Measurements from ENCODE around the gene EPN1. TPM values are rescaled to one million over a fixed set of nuclear protein-coding genes. Genes with fewer than 3 reads are reported as not detected.

The EPN1 gene
- total and polyA plus RNA-seq, 9 of the 15 experiments (the other 6 are each of a cell fraction or from before 2014, with no cell fraction given) = 0.08 to 138 (median 12.7) TPM

- TF ChIP-seq ZNF764 (CRISPR knock-in tag; IDR thresholded peaks at IDR 0.05; ENCODE audit: low read depth) (no peak), E2F3 (CRISPR knock-in tag; IDR thresholded peaks at IDR 0.05) (no peak), RBBP5 (IDR thresholded peaks at IDR 0.05; ENCODE audit: borderline replicate concordance, insufficient read depth, low read length, poor library complexity, severe bottlenecking) (peak; percentile 78), ATF6 (CRISPR knock-in tag; IDR thresholded peaks at IDR 0.05) (no peak), CTCF (IDR thresholded peaks at IDR 0.05 in 2 of 3, conservative IDR thresholded peaks at IDR 0.05 in 1 of 3; ENCODE audit: insufficient read depth in 2 of 3, low read depth in 1 of 3, low read length in 3 of 3) (peak; percentile 99 to 100 (median 100)), TFAP4 (CRISPR knock-in tag; IDR thresholded peaks at IDR 0.05; ENCODE audit: borderline replicate concordance) (peak; percentile 97), TCF15 (CRISPR knock-in tag; IDR thresholded peaks at IDR 0.05) (no peak), POLR2B (IDR thresholded peaks at IDR 0.05; ENCODE audit: low read depth, partially characterized antibody) (peak; percentile 87), SP2 (IDR thresholded peaks at IDR 0.05; ENCODE audit: extremely low read depth, low read depth, low read length, poor library complexity, severe bottlenecking) (peak; percentile 12), ZNF507 (tag; conservative IDR thresholded peaks at IDR 0.05) (no peak), KLF16 (IDR thresholded peaks at IDR 0.05) (peak; percentile 77; the same call in 1 of the 2 replicates), ZBTB11 (CRISPR knock-in tag; IDR thresholded peaks at IDR 0.05) (peak; percentile 85 to 97 (median 89); a peak in 5 of 6 replicates), PBX2 (CRISPR knock-in tag; IDR thresholded peaks at IDR 0.05; ENCODE audit: low read depth) (no peak), PBX2 (tag; conservative IDR thresholded peaks at IDR 0.05; ENCODE audit: low read depth) (no peak)
Observed at GRCh38 chr19:55653651-55654322, 21.2 kb upstream of the EPN1 start (continued).
